Measurements from ENCODE around the gene ADGRV1. TPM values are rescaled to one million over a fixed set of nuclear protein-coding genes. Genes with fewer than 3 reads are reported as not detected.

The ADGRV1 gene
- polyA plus RNA-seq, 3 donors, result 0.18 to 0.33 TPM; not detected in 1

GRCh38 chr5:90545511-90545910, 13.1 kb upstream of the ADGRV1 start:
- H3K4me1 Mint-ChIP-seq, result peaks cover 9% of the 10 kb centered on the region
- no peak overlapping the region for H2AFZ ChIP-seq (ENCODE audit: insufficient read depth, low read depth, low read length, poor library complexity, severe bottlenecking)
- H3K36me3 ChIP-seq (replicated peaks in 1 of 2; ENCODE audit: control insufficient read depth in 1 of 2, insufficient read depth in 2 of 2, low read length in 2 of 2), result no peaks in the 10 kb centered on the region
- H4K20me1 ChIP-seq (ENCODE audit: insufficient read depth, low read length), result no peaks in the 10 kb centered on the region
- no peak for DNase-seq
- no peaks in the 10 kb centered on the region for H3K27me3 ChIP-seq (ENCODE audit: control insufficient read depth in 2 of 2, insufficient read depth in 2 of 2, low read length in 2 of 2)
- H3K9me3 ChIP-seq (replicated peaks in 1 of 2; ENCODE audit: control insufficient read depth in 1 of 2, insufficient read depth in 1 of 2, low read length in 2 of 2), result no peaks in the 10 kb centered on the region
- peaks cover 0 to under 1% of the 10 kb centered on the region in 2 donors for H3K4me1 ChIP-seq (ENCODE audit: control insufficient read depth in 1 of 2, insufficient read depth in 2 of 2, low read length in 2 of 2)
- peaks cover 0 to 2% (median 0%) of the 10 kb centered on the region in 7 donors for H3K9me3 Mint-ChIP-seq
- no peak overlapping the region for H3K27ac Mint-ChIP-seq
- H3K36me3 Mint-ChIP-seq, result no peaks in the 10 kb centered on the region
- no peak overlapping the region for H3K4me3 Mint-ChIP-seq
- H3K79me2 ChIP-seq (ENCODE audit: insufficient read depth, low read length), result no peaks in the 10 kb centered on the region
- intact Hi-C loops (cut with micrococcal nuclease), result no loop called here
- no peak overlapping the region for H3K27ac ChIP-seq (ENCODE audit: low read depth in 1 of 2, low read length in 2 of 2)
- no peak overlapping the region for H3K9ac ChIP-seq (ENCODE audit: insufficient read depth, low read length, poor library complexity, severe bottlenecking)
- peaks cover under 1 to 5% (median 3%) of the 10 kb centered on the region in 3 donors for H3K27me3 Mint-ChIP-seq (ENCODE audit: low read depth in 3 of 3)
- TF ChIP-seq, protein P1, sequence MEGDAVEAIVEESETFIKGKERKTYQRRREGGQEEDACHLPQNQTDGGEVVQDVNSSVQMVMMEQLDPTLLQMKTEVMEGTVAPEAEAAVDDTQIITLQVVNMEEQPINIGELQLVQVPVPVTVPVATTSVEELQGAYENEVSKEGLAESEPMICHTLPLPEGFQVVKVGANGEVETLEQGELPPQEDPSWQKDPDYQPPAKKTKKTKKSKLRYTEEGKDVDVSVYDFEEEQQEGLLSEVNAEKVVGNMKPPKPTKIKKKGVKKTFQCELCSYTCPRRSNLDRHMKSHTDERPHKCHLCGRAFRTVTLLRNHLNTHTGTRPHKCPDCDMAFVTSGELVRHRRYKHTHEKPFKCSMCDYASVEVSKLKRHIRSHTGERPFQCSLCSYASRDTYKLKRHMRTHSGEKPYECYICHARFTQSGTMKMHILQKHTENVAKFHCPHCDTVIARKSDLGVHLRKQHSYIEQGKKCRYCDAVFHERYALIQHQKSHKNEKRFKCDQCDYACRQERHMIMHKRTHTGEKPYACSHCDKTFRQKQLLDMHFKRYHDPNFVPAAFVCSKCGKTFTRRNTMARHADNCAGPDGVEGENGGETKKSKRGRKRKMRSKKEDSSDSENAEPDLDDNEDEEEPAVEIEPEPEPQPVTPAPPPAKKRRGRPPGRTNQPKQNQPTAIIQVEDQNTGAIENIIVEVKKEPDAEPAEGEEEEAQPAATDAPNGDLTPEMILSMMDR (IDR thresholded peaks at IDR 0.05), result no peak
- no CpG with 5 or more reads among the region's 2 CpGs for WGBS (ENCODE audit: insufficient coverage)
- no peak overlapping the region for H3K4me2 ChIP-seq (replicated peaks; ENCODE audit: extremely low read depth, low read length, poor library complexity, severe bottlenecking)
- H3K4me3 ChIP-seq (replicated peaks in 1 of 3; ENCODE audit: low read depth in 2 of 3, low read length in 3 of 3), result no peak overlapping the region

DNA sequence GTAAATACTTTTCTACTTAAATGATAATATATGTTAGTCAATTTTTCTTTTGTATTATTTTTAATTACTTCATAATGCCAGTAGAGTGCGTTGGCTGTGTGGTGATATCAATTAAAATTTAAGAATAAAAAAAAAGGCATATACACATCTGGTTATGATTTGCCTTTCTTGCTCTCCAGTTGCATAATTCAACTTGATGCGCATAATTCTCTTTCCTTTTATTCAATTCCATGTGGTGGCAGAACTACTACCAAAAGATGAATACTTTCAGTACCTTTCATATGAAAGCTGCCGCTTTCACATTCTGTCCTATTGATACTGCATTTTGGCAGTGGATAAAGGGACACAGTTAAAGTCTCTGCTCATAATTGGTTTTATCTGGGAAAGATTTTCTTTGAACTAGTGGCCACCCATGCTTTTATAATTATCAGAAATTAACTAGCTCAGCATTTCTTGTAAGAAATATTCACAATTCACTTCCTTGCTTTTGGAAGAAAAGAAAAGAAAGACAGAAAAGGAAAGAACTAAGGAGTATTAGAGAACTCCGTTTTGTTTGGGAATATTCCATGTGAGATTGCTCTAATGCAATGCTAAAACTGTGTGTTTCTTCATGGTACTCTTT, 12.3 kb upstream of the ADGRV1 start:
- whole genome bisulfite sequencing (ENCODE audit: insufficient coverage), result no CpG with 5 or more reads among the region's 4 CpGs
- Mint-ChIP-seq H3K4me3 (no peak overlapping the region), H3K36me3 (no peaks in the 10 kb centered on the region)

More for the DNA sequence above, 12.3 kb upstream of the ADGRV1 start:
- Mint-ChIP-seq H3K4me1 (peaks cover 14% of the 10 kb centered on the region), H3K27me3 (ENCODE audit: low read depth in 3 of 3) (peaks cover 1 to 3% (median 1%) of the 10 kb centered on the region in 3 donors), H3K27ac (no peak overlapping the region), H3K9me3 (peaks cover 0 to 2% (median 0%) of the 10 kb centered on the region in 7 donors)
- Histone ChIP-seq H3K27ac (ENCODE audit: low read depth in 1 of 2, low read length in 2 of 2) (no peak overlapping the region), H3K27me3 (ENCODE audit: control insufficient read depth in 2 of 2, insufficient read depth in 2 of 2, low read length in 2 of 2) (no peaks in the 10 kb centered on the region), H3K4me3 (replicated peaks in 1 of 3; ENCODE audit: low read depth in 2 of 3, low read length in 3 of 3) (no peak overlapping the region), H3K36me3 (replicated peaks in 1 of 2; ENCODE audit: control insufficient read depth in 1 of 2, insufficient read depth in 2 of 2, low read length in 2 of 2) (no peaks in the 10 kb centered on the region), H3K4me2 (replicated peaks; ENCODE audit: extremely low read depth, low read length, poor library complexity, severe bottlenecking) (no peak overlapping the region), H3K9ac (ENCODE audit: insufficient read depth, low read length, poor library complexity, severe bottlenecking) (no peak overlapping the region), H2AFZ (ENCODE audit: insufficient read depth, low read depth, low read length, poor library complexity, severe bottlenecking) (no peak overlapping the region), H4K20me1 (ENCODE audit: insufficient read depth, low read length) (no peaks in the 10 kb centered on the region), H3K4me1 (ENCODE audit: control insufficient read depth in 1 of 2, insufficient read depth in 2 of 2, low read length in 2 of 2) (peaks cover 5 to 7% of the 10 kb centered on the region in 2 donors), H3K79me2 (ENCODE audit: insufficient read depth, low read length) (no peaks in the 10 kb centered on the region), H3K9me3 (replicated peaks in 1 of 2; ENCODE audit: control insufficient read depth in 1 of 2, insufficient read depth in 1 of 2, low read length in 2 of 2) (no peaks in the 10 kb centered on the region)
- TF ChIP-seq, protein P1 (IDR thresholded peaks at IDR 0.05), result no peak
- intact Hi-C loops (cut with micrococcal nuclease), result no loop called here
- no peak for DNase-seq

Measured in CD14-positive monocyte (primary cell).